ENCODE data around the gene CEP41. TPM values are rescaled to one million over a fixed set of nuclear protein-coding genes. Genes with fewer than 3 reads are reported as not detected.

Gene CEP41
- polyA plus RNA-seq, 1 donor (not counting 4 experiments of a cell fraction or from before 2014, with no cell fraction given) = 13.4 TPM

DNA sequence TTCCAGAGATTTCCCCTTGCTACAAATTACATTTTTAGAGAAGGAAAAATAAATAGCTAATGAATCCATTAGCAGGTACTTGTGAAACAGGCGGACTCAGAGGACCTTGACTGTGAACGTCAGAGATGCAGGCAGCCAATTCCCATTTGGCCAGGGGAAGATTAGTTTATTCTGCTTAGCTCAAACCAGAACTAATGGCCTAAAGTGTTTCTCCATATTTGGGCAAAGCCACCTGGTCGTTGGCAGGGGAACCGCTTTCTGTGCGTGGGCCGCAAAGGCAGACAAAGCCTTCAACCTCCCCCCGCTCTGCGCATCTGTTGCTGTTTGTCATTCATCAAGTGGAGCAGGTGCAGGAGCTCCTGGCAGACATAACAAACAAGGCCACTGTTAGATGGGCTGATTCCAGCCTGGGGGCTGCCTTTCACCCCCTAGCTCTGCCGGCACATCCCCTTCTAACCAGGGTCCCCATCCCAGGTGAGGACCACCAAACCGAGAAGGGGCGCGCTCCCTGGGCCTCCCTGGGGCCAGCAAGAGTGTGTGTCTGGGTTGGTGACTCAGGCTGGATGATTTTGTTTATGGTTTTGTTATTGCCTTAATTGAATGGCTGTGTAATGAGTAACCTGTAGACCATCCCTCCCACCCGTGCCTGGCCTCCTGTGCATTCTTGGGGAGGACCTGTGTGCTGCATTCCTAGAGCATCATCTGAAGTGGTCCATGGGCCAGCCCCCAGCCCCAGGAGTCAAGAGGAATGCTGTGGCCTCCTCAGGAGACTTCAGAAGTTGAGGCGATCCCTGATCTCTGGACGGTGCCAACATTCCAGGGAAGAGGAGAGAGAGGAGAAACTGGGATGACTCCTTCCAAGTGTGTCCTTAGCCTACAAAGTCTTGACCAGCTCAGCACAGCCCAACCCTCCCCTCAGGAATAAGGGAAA, 75.0 kb downstream of the CEP41 start:
- DNase-seq (ENCODE audit: low read depth, low spot score) (no peak), FAIRE-seq (no peak)
- Histone ChIP-seq H3K4me3 (ENCODE audit: control insufficient read depth in 2 of 3, extremely low read depth in 1 of 3, insufficient read depth in 2 of 3, low read depth in 1 of 3, low read length in 3 of 3) (no peak overlapping the region), H3K36me3 (ENCODE audit: control insufficient read depth in 2 of 2, extremely low read depth in 1 of 2, insufficient read depth in 2 of 2, low read length in 2 of 2) (no peaks in the 10 kb centered on the region), H3K27ac (ENCODE audit: control insufficient read depth, insufficient read depth, low read length) (no peak overlapping the region), H4K20me1 (ENCODE audit: control insufficient read depth, extremely low read depth, insufficient read depth, low read length) (no peaks in the 10 kb centered on the region), H3K4me2 (ENCODE audit: control insufficient read depth, extremely low read depth, insufficient read depth, low read depth, low read length) (no peak overlapping the region), H3K9me1 (ENCODE audit: control insufficient read depth, extremely low read depth, insufficient read depth, low read length) (no peaks in the 10 kb centered on the region), H3K79me2 (ENCODE audit: control insufficient read depth, insufficient read depth, low read length) (no peaks in the 10 kb centered on the region), H3K27me3 (ENCODE audit: control insufficient read depth, extremely low read depth, insufficient read depth, low read length) (no peaks in the 10 kb centered on the region), H3K4me1 (ENCODE audit: control insufficient read depth, extremely low read depth, insufficient read depth, low read length) (peaks cover 47% of the 10 kb centered on the region), H3K9ac (ENCODE audit: control insufficient read depth, extremely low read depth, insufficient read depth, low read length) (no peak overlapping the region), H2AFZ (ENCODE audit: control insufficient read depth, low read length) (no peak overlapping the region), H3K9me3 (ENCODE audit: control insufficient read depth, low read depth, low read length) (no peaks in the 10 kb centered on the region)
- dilution Hi-C loops (cut with MboI; ENCODE audit: extremely low pct_ligation_motif_present, low sequenced_read_pairs) = no loop called here
- TF ChIP-seq, protein P1, sequence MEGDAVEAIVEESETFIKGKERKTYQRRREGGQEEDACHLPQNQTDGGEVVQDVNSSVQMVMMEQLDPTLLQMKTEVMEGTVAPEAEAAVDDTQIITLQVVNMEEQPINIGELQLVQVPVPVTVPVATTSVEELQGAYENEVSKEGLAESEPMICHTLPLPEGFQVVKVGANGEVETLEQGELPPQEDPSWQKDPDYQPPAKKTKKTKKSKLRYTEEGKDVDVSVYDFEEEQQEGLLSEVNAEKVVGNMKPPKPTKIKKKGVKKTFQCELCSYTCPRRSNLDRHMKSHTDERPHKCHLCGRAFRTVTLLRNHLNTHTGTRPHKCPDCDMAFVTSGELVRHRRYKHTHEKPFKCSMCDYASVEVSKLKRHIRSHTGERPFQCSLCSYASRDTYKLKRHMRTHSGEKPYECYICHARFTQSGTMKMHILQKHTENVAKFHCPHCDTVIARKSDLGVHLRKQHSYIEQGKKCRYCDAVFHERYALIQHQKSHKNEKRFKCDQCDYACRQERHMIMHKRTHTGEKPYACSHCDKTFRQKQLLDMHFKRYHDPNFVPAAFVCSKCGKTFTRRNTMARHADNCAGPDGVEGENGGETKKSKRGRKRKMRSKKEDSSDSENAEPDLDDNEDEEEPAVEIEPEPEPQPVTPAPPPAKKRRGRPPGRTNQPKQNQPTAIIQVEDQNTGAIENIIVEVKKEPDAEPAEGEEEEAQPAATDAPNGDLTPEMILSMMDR (optimal IDR thresholded peaks at IDR 0.05 in 1 of 3, IDR thresholded peaks at IDR 0.05 in 1 of 3, conservative IDR thresholded peaks at IDR 0.05 in 1 of 3; ENCODE audit: extremely low read depth in 1 of 3, insufficient read depth in 2 of 3, low read length in 3 of 3) = no peak
- TF ChIP-seq EZH2 (IDR thresholded peaks at IDR 0.05; ENCODE audit: low read length) = no peak

DNA sequence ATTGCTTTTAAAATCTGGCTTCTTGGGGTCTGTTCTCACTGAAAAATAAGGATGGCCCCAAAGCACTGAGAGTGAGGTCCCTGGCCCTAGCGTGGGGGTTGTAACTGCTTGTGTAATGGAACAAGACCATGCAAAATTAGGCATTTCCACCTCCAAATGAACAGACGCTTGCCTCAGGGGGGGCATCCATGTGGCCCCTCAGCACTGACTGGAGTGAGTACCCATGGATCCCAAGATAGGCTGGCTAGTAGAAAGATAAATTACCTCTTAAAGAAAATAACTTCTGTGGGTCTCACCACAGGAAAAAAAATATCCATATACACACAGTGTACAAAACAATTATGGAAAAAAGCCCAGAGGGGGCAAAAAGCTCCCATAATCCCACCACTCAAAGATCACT, 75.7 kb downstream of the CEP41 start:
- dilution Hi-C loops (cut with MboI; ENCODE audit: extremely low pct_ligation_motif_present, low sequenced_read_pairs) = no loop called here
- Histone ChIP-seq H3K9me1 (ENCODE audit: control insufficient read depth, extremely low read depth, insufficient read depth, low read length) (no peaks in the 10 kb centered on the region), H3K27ac (ENCODE audit: control insufficient read depth, insufficient read depth, low read length) (no peak overlapping the region), H3K36me3 (ENCODE audit: control insufficient read depth in 2 of 2, extremely low read depth in 1 of 2, insufficient read depth in 2 of 2, low read length in 2 of 2) (no peaks in the 10 kb centered on the region), H3K4me1 (ENCODE audit: control insufficient read depth, extremely low read depth, insufficient read depth, low read length) (peaks cover 40% of the 10 kb centered on the region), H3K27me3 (ENCODE audit: control insufficient read depth, extremely low read depth, insufficient read depth, low read length) (no peaks in the 10 kb centered on the region), H2AFZ (ENCODE audit: control insufficient read depth, low read length) (no peak overlapping the region), H3K9ac (ENCODE audit: control insufficient read depth, extremely low read depth, insufficient read depth, low read length) (no peak overlapping the region), H3K4me3 (ENCODE audit: control insufficient read depth in 2 of 3, extremely low read depth in 1 of 3, insufficient read depth in 2 of 3, low read depth in 1 of 3, low read length in 3 of 3) (no peak overlapping the region), H3K79me2 (ENCODE audit: control insufficient read depth, insufficient read depth, low read length) (no peaks in the 10 kb centered on the region), H3K9me3 (ENCODE audit: control insufficient read depth, low read depth, low read length) (peaks cover 4% of the 10 kb centered on the region), H4K20me1 (ENCODE audit: control insufficient read depth, extremely low read depth, insufficient read depth, low read length) (no peaks in the 10 kb centered on the region), H3K4me2 (ENCODE audit: control insufficient read depth, extremely low read depth, insufficient read depth, low read depth, low read length) (no peak overlapping the region)
- TF ChIP-seq, protein P1 (optimal IDR thresholded peaks at IDR 0.05 in 1 of 3, IDR thresholded peaks at IDR 0.05 in 1 of 3, conservative IDR thresholded peaks at IDR 0.05 in 1 of 3; ENCODE audit: extremely low read depth in 1 of 3, insufficient read depth in 2 of 3, low read length in 3 of 3) = no peak
- no peak for TF ChIP-seq EZH2 (IDR thresholded peaks at IDR 0.05; ENCODE audit: low read length)
- DNase-seq (ENCODE audit: low read depth, low spot score) = no peak
- FAIRE-seq = no peak
